Head of caudate nucleus (tissue), 42 donors: ENCODE data around the gene ARHGAP22.
A peak's percentile ranks its signal among the peaks of the same experiment; 100 is the strongest.

Experiments used
- DNase-seq, 42 donors: peaks; one replicate each; pipeline versions ENCODE4 v3.0.0 to v3.0.0-alpha.2; 2020 to 2021; ENCODE audit warnings: mixed read lengths in 7 of 42
- intact Hi-C: fragments of 100-400 bp; cut with DNase I; formaldehyde crosslinking; loops from one replicate; pipeline ENCODE4 v1.15.0; 2022

Gene ARHGAP22

DNA sequence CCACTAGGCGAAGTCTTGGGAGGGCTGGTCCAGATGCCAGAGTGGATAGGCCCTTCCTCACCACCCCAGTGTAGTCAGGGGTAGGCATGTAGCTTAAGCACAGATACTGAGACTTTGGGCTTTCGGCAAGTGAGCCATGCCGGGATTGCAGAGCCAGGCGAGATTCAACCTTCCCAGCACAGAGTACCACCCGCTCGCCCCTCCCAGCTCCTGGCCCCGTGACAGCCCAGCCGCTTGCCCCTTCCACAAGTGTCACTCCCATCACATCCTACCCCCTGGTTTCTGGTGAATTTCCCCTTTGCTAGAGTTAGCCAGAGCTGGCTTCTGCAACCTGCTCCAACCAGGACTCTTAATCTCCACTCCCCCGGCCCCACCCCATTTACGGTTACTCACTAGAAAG, 56.9 kb downstream of the ARHGAP22 start:
- intact Hi-C loops: no loop called here
- no peak for DNase-seq

DNA sequence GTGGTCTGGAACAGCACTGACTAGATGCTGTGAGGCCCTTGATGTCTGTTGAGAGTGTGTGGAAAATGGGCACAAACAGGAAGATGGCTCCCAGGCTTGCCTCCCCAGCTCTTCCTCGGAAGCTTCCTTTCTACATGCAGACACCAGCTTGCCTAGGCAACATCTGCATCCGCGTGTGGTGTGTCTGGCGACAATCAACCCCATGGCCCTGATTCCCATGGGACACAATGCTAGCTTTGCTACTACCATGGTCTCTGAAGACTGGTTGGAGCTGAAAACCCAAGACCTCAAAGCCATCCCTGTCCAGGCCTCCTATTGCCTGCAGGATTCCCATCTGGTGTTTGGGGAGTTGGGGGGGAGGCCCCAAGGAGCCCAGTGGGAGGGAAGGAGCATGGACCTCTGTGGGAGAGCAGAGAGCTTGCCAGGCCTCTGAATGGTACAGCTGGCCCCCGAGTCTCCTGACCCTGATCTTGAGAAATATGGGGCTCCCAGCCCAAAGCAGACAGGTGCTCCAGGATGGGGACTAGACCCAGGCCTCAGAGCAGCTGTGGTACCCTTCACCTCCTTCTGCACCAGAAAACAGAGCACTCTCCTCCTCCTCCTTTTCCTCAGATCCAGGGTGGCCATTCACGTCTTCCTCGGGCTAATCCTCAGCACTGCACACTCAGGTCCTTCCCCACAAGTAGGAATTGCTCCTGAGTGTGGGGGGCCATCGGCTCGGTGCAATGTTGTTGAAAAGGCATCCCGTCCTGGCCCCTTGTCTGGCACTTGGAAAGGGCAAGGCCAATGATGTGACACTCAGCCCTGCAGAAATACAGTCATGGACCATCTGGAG, 57.6 kb downstream of the ARHGAP22 start:
- intact Hi-C loops: no loop called here
- peak in 1 of 42 donors; percentile 27 for DNase-seq

DNA sequence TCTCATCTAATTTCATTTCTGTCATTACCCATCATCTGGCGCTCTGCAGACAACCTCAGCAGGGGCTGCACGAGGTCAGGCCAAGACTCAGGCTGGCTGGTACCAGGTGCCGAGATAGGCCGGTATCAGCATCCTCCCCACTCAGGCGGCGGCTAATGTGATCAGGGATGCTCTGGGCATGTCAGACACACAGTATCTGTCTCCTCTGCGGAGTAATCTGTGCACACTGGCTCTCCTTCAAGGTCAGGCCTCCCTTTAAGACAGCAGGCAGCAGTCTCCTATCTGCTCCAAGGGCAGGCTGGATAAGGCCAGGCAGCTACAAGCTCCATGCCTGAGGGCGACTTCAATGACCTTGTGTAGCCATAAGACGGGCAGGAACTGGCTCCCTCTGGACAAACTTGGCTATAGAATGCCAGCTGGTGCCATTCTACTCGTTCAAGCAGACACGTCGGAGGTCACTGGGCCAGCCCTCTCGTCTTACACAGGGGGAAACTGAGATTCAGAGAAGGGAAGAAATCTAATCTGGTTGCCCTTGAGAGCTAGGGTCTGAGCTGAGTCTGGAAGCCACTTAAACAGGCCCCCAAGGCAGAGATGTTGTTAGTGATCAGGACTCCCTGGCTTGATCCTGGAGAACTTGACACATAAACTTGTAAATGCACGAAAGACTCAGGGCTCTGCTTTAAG, 59.3 kb downstream of the ARHGAP22 start:
- intact Hi-C loops: no loop called here

DNA sequence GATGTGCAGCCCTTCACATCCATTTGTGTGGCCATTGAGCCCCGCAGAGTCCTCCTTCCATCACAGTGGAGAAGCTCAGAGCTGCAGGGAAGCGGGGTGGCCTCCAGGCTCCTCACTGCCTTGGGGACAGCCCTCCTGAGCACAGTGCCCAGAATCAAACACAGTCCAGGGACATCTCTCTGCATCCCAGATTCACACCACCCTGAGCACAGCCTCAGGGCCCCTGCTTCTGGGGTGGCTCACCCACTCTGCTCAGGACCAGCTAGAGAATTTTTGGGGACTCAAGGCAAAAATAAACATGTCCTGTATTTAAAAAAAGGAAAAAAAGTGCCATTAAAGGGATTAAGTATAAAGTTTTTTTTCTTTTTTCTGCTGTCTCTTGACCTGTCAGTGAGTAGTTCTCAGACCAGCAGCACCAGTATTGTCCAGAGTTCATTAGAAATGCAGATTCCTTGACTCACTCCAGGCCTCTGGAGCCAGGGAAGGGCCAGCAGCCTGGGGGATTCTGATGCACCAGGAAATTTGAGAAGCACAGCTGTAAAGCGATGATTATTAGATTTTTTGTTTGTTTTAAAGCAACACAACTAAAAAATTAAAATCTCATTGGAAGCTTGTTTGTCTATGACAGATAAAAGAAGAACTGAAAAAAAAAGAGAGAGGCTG, 61.6 kb downstream of the ARHGAP22 start:
- DNase-seq: peak in 2 of 42 donors; percentile 22 to 34
- intact Hi-C loops: no loop called here

More for the DNA sequence above, 59.3 kb downstream of the ARHGAP22 start:
- DNase-seq: peak in 2 of 42 donors; percentile 8 to 14

DNA sequence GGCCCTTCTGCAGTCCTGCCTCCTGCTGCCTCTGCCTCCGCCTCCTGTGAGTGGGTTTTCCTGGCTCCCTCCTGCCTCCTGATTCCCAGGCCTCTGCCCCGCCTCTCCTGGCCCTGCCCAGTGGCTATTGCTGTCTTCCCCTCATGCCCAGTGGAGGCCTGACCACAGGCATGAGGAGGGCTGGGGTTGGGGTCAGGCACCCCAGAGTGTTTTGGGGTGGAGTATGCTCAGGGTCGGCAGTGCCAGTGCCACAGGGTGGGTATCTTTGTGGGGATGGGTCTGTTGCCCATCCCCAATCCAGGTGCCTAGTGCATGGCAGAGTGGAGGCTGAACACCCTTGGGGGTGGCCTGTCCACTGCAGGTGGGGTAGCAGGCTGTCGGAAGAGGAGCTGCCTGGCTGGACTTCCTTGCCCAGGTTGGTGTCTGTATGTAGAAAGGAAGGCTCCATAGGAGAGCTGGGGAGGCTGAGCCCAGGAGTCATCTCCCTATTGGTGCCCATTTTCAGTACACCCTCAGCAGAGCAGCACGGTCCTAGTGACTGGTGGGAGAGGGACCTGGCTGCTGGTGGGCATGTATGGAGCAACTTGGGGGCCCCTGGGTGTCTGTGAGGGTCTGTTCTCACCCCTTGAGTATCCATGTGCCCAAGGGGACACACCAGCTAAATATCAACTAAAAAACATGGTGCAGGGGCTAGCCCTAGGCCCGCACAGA, 62.2 kb downstream of the ARHGAP22 start:
- peak in 1 of 42 donors; percentile 26 for DNase-seq
- intact Hi-C loops: no loop called here

DNA sequence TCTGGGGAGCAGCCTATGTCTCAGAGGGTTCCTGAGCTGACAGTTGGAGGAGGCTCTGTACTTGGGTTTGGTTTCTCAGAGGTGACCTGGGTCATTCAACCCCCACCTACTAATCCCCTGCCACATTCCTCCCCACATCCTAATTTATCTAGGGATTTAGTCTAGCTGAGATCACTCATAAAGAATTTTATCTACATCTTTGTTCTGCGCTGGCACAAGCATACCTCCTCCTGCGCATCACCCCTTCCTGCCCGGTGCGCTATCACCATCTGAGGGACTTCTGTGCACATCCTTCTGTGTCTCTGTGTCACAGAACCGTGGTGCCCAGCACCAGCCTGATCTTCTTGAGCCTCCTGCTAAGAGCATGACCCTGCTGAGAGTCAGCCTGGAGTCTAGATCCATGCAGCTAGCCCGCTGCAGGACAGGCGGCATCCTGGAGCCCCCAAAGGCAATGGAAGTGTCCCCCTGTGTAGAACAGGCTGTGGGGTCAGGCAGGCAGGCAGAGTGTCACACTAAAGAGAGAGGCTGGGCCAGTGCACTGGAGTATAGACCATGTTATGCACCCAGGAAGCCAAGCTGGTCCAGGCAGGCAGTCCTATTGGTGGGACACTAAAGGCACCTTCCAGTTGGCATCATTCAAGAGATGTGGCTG, 63.6 kb downstream of the ARHGAP22 start:
- no peak for DNase-seq
- intact Hi-C loops: no loop called here

DNA sequence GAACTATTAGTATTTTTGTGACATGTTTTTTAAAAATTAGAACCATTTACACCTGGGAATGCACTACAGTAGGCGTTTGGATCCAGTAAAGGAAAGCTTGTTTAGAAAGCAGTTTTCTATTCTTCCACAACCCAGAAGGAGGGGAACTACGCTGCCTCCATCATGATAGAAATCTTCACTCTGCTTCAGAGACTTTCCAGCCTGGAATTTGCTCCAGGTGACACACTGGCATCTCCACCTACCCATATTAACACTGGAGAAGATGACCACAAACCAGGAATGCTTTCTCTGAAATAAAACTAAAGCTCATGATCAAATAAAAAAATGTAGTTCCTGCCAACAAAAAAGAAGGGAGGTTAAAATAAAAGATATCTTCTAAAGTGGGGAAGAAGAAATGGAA, 66.3 kb downstream of the ARHGAP22 start:
- peak in 1 of 42 donors; percentile 12 for DNase-seq
- intact Hi-C loops: no loop called here

GRCh38 chr10:48536916-48537890, 67.7 kb downstream of the ARHGAP22 start:
- DNase-seq: peak in 2 of 42 donors; percentile 29 to 31
- intact Hi-C loops: no loop called here

- peak in 2 of 42 donors; percentile 9 to 27 for DNase-seq
- intact Hi-C loops: no loop called here
These were observed 68.7 kb downstream of the ARHGAP22 start for GRCh38 chr10:48536156-48536500.

DNA sequence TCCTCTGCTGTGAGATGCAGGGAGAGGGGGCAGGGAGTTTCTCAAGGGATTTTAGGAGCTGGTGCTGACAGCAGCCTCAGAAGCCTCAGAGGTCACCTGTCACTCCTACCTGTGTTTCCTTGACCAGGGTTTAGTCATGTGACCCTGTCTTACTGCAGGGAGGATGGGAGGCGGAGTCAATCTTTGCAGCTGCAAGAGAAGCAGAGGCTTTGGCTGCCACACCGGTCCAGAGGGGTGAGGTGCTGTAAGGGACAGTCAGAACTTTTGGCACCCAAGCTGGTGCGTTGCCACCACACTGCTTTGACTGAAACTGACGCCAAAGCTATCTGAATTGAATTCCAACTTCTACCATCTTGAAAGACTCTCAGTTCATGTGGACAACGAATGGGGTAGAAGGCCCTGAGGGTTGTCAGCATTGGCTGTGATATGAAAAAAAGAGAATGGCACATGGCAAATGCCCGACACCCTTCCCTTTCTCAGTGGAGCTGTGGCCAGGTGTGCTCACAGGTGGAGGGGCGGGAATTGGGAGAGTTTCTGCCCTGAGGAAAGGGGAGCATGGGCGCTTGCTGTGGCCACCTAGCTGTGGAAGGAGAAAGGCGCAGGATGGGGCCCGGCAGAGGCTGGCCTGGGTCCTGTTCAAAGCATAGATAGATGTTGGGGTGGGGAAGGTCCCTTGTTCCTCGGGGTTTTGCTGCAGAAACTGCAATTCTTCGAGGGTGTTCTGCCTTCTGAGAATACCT, 69.3 kb downstream of the ARHGAP22 start:
- DNase-seq: peak in 2 of 42 donors; percentile 10 to 33
- intact Hi-C loops: no loop called here

- DNase-seq: peak in 4 of 42 donors; percentile 40 to 49 (median 42)
- intact Hi-C loops: no loop called here
These were observed 70.7 kb downstream of the ARHGAP22 start for GRCh38 chr10:48533951-48534720.

GRCh38 chr10:48533540-48533939, 71.3 kb downstream of the ARHGAP22 start:
- intact Hi-C loops: no loop called here
- DNase-seq: no peak

GRCh38 chr10:48531486-48531885, 73.4 kb downstream of the ARHGAP22 start:
- intact Hi-C loops: no loop called here
- DNase-seq: peak in 1 of 42 donors; percentile 6

DNA sequence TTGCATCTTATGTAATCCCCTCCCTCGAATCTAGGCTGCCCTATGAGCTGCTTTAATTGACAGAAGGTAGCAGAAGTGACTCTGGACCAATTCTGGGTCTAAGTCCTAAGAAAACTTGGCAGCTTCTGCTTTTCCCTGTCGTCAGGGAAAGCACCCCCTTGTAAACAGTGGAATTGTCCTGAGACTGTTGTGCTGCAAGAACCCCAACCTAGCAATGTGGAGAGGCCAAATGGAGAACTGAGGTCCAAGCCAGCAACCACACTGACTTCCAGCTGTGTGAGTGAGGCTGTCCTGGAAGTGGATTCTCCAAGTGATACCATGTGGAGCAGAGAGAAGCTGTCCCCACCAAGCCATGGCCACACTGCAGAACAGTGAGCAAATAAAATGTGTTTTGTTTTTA, 75.5 kb downstream of the ARHGAP22 start:
- intact Hi-C loops: no loop called here
- DNase-seq: peak in 2 of 42 donors; percentile 6 to 8

- DNase-seq: peak in 2 of 42 donors; percentile 6 to 11
- intact Hi-C loops: no loop called here
These were observed 77.1 kb downstream of the ARHGAP22 start for GRCh38 chr10:48527756-48528155.

DNA sequence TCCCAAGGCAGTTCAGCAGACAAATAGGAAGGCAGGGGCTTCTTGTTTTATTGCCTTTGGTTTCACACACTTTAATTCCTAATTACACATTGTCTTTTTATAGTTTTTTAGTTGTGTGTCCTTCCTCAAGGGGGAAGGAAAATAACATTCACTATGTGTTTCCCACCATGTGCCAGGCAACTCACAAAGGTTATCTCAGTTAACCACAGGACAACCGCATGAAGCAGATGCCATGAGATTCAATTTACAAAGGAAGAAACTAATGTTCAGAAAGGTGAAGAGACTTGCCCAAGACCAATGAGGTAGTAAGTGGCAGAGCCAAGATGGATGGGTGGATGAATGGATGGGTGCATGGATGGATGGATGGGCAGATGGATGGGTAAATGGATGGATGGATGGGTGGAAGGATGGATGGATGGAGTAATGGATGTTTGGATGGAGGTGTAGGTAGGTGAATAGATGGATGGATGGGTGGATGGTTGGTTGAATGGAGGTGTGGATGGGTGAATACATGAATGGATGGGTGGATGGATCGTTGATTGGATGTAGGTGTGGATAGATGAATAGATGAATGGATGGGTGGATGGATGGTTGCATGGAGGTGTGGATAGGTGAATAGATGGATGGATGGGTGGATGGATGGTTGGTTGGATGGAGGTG, 77.9 kb downstream of the ARHGAP22 start:
- DNase-seq: peak in 1 of 42 donors; percentile 2
- intact Hi-C loops: no loop called here
